Esophagus (tissue), 2 donors: Measurements from ENCODE around the gene PHF14. TPM values are rescaled to one million over a fixed set of nuclear protein-coding genes. Genes with fewer than 3 reads are reported as not detected.

Experiments
- H3K27ac ChIP-seq, 2 donors: one replicate each; pipeline ENCODE4 v1.5.1; 2013; ENCODE audit warnings: low read depth in 2 of 2, mild to moderate bottlenecking in 2 of 2, inconsistent platforms in 1 of 2, low read length in 1 of 2, moderate library complexity in 1 of 2
- H3K27me3 ChIP-seq, 2 donors: one replicate each; pipeline ENCODE4 v1.6.1; 2013; ENCODE audit warnings: low read length in 2 of 2, control low read depth in 1 of 2, mild to moderate bottlenecking in 1 of 2; ENCODE audit not compliant: insufficient read depth in 2 of 2, control insufficient read depth in 1 of 2
- H3K36me3 ChIP-seq, 2 donors: one replicate each; pipeline ENCODE4 v1.6.1; 2013; ENCODE audit warnings: low read length in 1 of 2; ENCODE audit not compliant: control insufficient read depth in 2 of 2, insufficient read depth in 2 of 2
- H3K4me1 ChIP-seq, 2 donors: one replicate each; pipeline ENCODE4 v1.6.1; 2013; ENCODE audit warnings: low read length in 1 of 2; ENCODE audit not compliant: control insufficient read depth in 2 of 2, insufficient read depth in 2 of 2
- H3K4me3 ChIP-seq, 2 donors: one replicate each; pipeline ENCODE4 v1.5.1; 2013; ENCODE audit warnings: low read length in 2 of 2, mild to moderate bottlenecking in 2 of 2, low read depth in 1 of 2, moderate library complexity in 1 of 2
- H3K9me3 ChIP-seq, 2 donors: one replicate each; pipeline ENCODE4 v1.6.1; 2013; ENCODE audit warnings: mild to moderate bottlenecking in 2 of 2, low read depth in 1 of 2, low read length in 1 of 2, moderate library complexity in 1 of 2; ENCODE audit not compliant: control insufficient read depth in 2 of 2, insufficient read depth in 1 of 2
- WGBS, 2 donors: extraction: QIAGEN DNeasy Blood & Tissue Kit; methylation state at CpG; one replicate each; pipeline ENCODE4 v1.1.7; 2013; 5-methylcytosine and 5-hydroxymethylcytosine counted together
- polyA plus RNA-seq, 2 donors: library from polyadenylated mRNA; stranded (reverse); fragments of 200-250 nt; gene quantifications; one replicate each; pipeline ENCODE4 v1.2.3, GENCODE V29; 2013
- donor health status: healthy with polysubstance abuse.
- donor health status: Bipolar disorder and iron deficiency.

PHF14 gene
- polyA plus RNA-seq, 2 donors, result 10.2 to 18.0 TPM

GRCh38 chr7:11127114-11127785, 153.6 kb downstream of the PHF14 start:
- H3K27ac ChIP-seq, result no peak overlapping the region
- no peaks in the 10 kb centered on the region for H3K4me1 ChIP-seq
- no peaks in the 10 kb centered on the region for H3K36me3 ChIP-seq
- 78 to 86% methylated on average over 3 of the region's 3 CpGs for WGBS, 2 donors
- H3K4me3 ChIP-seq, result no peak overlapping the region
- H3K27me3 ChIP-seq, result no peaks in the 10 kb centered on the region
- H3K9me3 ChIP-seq, result no peaks in the 10 kb centered on the region

GRCh38 chr7:11127988-11128387, 154.3 kb downstream of the PHF14 start:
- H3K4me3 ChIP-seq, result no peak overlapping the region
- H3K27me3 ChIP-seq, result no peaks in the 10 kb centered on the region
- H3K36me3 ChIP-seq, result no peaks in the 10 kb centered on the region
- H3K9me3 ChIP-seq, result no peaks in the 10 kb centered on the region
- H3K27ac ChIP-seq, result no peak overlapping the region
- no peaks in the 10 kb centered on the region for H3K4me1 ChIP-seq

GRCh38 chr7:11128498-11128897, 154.8 kb downstream of the PHF14 start:
- Histone ChIP-seq H3K27me3 (no peaks in the 10 kb centered on the region), H3K36me3 (no peaks in the 10 kb centered on the region), H3K4me3 (no peak overlapping the region), H3K9me3 (no peaks in the 10 kb centered on the region), H3K27ac (no peak overlapping the region), H3K4me1 (no peaks in the 10 kb centered on the region)
- 89 to 94% methylated on average over 4 of the region's 4 CpGs for WGBS, 2 donors

- Histone ChIP-seq H3K36me3 (no peaks in the 10 kb centered on the region), H3K4me1 (no peaks in the 10 kb centered on the region), H3K27ac (no peak overlapping the region), H3K4me3 (no peak overlapping the region), H3K27me3 (no peaks in the 10 kb centered on the region), H3K9me3 (no peaks in the 10 kb centered on the region)
- WGBS, 2 donors, result 86 to 87% methylated on average over 4 of the region's 4 CpGs
Observed at GRCh38 chr7:11130012-11130411, 156.3 kb downstream of the PHF14 start.

GRCh38 chr7:11130601-11131000, 156.9 kb downstream of the PHF14 start:
- no peak overlapping the region for H3K27ac ChIP-seq
- no peaks in the 10 kb centered on the region for H3K27me3 ChIP-seq
- whole genome bisulfite sequencing, 2 donors, result 96 to 100% methylated on average over 2 of the region's 2 CpGs
- no peak overlapping the region for H3K4me3 ChIP-seq
- H3K36me3 ChIP-seq, result no peaks in the 10 kb centered on the region
- no peaks in the 10 kb centered on the region for H3K9me3 ChIP-seq
- no peaks in the 10 kb centered on the region for H3K4me1 ChIP-seq

- WGBS, 2 donors, result 63 to 72% methylated on average over 1 of the region's 1 CpG
- no peak overlapping the region for H3K4me3 ChIP-seq
- no peaks in the 10 kb centered on the region for H3K9me3 ChIP-seq
Observed at GRCh38 chr7:11133436-11133959, 159.8 kb downstream of the PHF14 start.

GRCh38 chr7:11135573-11135972, 161.9 kb downstream of the PHF14 start:
- Histone ChIP-seq H3K4me3 (no peak overlapping the region), H3K4me1 (no peaks in the 10 kb centered on the region), H3K36me3 (no peaks in the 10 kb centered on the region), H3K9me3 (no peaks in the 10 kb centered on the region), H3K27ac (no peak overlapping the region), H3K27me3 (no peaks in the 10 kb centered on the region)
- WGBS, 2 donors, result 93 to 96% methylated on average over 3 of the region's 3 CpGs

More at GRCh38 chr7:11133436-11133959, 159.8 kb downstream of the PHF14 start:
- H3K36me3 ChIP-seq, result no peaks in the 10 kb centered on the region
- no peak overlapping the region for H3K27ac ChIP-seq
- no peaks in the 10 kb centered on the region for H3K27me3 ChIP-seq
- H3K4me1 ChIP-seq, result no peaks in the 10 kb centered on the region

- Histone ChIP-seq H3K4me1 (no peaks in the 10 kb centered on the region), H3K4me3 (no peak overlapping the region), H3K9me3 (no peaks in the 10 kb centered on the region), H3K27ac (no peak overlapping the region), H3K36me3 (no peaks in the 10 kb centered on the region), H3K27me3 (no peaks in the 10 kb centered on the region)
- 56 to 76% methylated on average over 3 of the region's 3 CpGs for WGBS, 2 donors
Observed at GRCh38 chr7:11141541-11141940, 167.9 kb downstream of the PHF14 start.

- Histone ChIP-seq H3K27me3 (no peaks in the 10 kb centered on the region), H3K4me1 (no peaks in the 10 kb centered on the region), H3K36me3 (no peaks in the 10 kb centered on the region), H3K9me3 (no peaks in the 10 kb centered on the region), H3K4me3 (no peak overlapping the region), H3K27ac (no peak overlapping the region)
- WGBS, 2 donors, result 96 to 97% methylated on average over 4 of the region's 4 CpGs
Observed at GRCh38 chr7:11153694-11154093, 180.0 kb downstream of the PHF14 start.

- Histone ChIP-seq H3K4me3 (no peak overlapping the region), H3K36me3 (no peaks in the 10 kb centered on the region), H3K4me1 (no peaks in the 10 kb centered on the region), H3K9me3 (no peaks in the 10 kb centered on the region), H3K27ac (no peak overlapping the region), H3K27me3 (no peaks in the 10 kb centered on the region)
- WGBS, 2 donors, result 69 to 71% methylated on average over 1 of the region's 1 CpG
Observed at GRCh38 chr7:11155883-11156282, 182.2 kb downstream of the PHF14 start.
